Measurements from ENCODE around the gene ZMYND8.
"Not testable (repeated sequence)": the region's sequence is repeated elsewhere in the genome, so short reads cannot be mapped to it uniquely, and the experiment has no call there.

Gene ZMYND8

GRCh38 chr20:47263465-47264084, 92.9 kb downstream of the ZMYND8 start:
- no peak for DNase-seq

- no peak for DNase-seq
These were observed 93.4 kb downstream of the ZMYND8 start for GRCh38 chr20:47263080-47263464.

GRCh38 chr20:47262365-47263013, 94.0 kb downstream of the ZMYND8 start:
- peak in 1 of 2 donors; percentile 10 for DNase-seq

GRCh38 chr20:47262008-47262364, 94.5 kb downstream of the ZMYND8 start:
- DNase-seq, result no peak

GRCh38 chr20:47261161-47261774, 95.2 kb downstream of the ZMYND8 start:
- DNase-seq, result not testable (repeated sequence)

GRCh38 chr20:47260540-47261126, 95.9 kb downstream of the ZMYND8 start:
- not testable (repeated sequence) for DNase-seq

GRCh38 chr20:47258745-47259695, 97.5 kb downstream of the ZMYND8 start:
- peak; percentile 92 to 98 for DNase-seq

- no peak for DNase-seq
These were observed 98.7 kb downstream of the ZMYND8 start for GRCh38 chr20:47257771-47258170.

- DNase-seq, result no peak
These were observed 99.2 kb downstream of the ZMYND8 start for GRCh38 chr20:47257256-47257655.

- DNase-seq, result no peak
These were observed 99.7 kb downstream of the ZMYND8 start for GRCh38 chr20:47256668-47257236.

GRCh38 chr20:47253872-47254271, 102.6 kb downstream of the ZMYND8 start:
- no peak for DNase-seq

- no peak for DNase-seq
These were observed 103.6 kb downstream of the ZMYND8 start for GRCh38 chr20:47252879-47253307.

GRCh38 chr20:47251154-47252020, 105.1 kb downstream of the ZMYND8 start:
- no peak for DNase-seq

GRCh38 chr20:47250360-47250759, 106.1 kb downstream of the ZMYND8 start:
- no peak for DNase-seq

GRCh38 chr20:47249913-47250312, 106.6 kb downstream of the ZMYND8 start:
- no peak for DNase-seq

- DNase-seq, result no peak
These were observed 108.0 kb downstream of the ZMYND8 start for GRCh38 chr20:47248448-47248966.

GRCh38 chr20:47247972-47248371, 108.5 kb downstream of the ZMYND8 start:
- DNase-seq, result no peak

GRCh38 chr20:47246061-47246777, 110.3 kb downstream of the ZMYND8 start:
- DNase-seq, result no peak

- peak in 1 of 2 donors; percentile 36 for DNase-seq
These were observed 111.3 kb downstream of the ZMYND8 start for GRCh38 chr20:47245166-47245565.

GRCh38 chr20:47244451-47244850, 112.0 kb downstream of the ZMYND8 start:
- DNase-seq, result peak; percentile 41 to 55

Data from inflammatory macrophage (primary cell).